ENCODE data around the gene AMOTL1.
"Not testable (repeated sequence)": the region's sequence is repeated elsewhere in the genome, so short reads cannot be mapped to it uniquely, and the experiment has no call there.

AMOTL1 gene

DNA sequence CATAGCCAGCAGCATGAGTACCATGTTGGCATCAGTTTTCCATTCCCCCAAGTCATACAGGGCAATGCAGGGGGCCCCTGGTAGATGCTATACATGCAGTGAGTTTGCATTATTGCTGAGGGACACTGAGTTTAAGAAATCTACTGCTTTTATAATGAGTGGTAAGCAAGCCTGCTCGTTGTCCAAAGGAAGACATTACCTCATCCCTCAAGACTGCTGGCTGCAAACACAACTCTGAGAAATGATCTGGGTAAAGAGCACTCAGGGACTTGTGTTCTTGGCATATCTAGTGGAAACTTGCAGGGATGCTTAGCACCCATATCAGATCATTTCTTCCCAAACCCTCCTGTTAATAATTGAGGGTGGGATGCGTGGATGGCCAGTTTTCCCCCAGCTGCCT, 127.3 kb downstream of the AMOTL1 start:
- no peak for DNase-seq

DNA sequence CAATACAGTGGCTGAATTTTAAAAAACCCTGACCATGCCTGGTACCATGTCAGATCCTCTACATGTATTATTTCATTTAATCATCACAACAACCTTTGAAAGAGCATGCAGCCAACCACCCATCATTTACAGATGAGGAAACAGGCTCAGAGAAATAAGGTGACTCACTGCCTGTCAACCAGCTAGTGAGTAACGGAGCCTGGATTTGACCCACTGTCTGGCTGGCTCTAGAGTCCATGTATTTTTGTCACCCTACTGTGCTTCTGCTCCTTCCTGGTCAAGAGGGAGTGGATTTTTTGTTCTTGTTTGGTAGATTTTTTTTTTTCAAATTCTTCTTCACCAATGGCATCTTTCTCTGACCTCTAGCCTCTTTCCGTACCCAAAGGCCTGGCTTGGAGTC, 127.8 kb downstream of the AMOTL1 start:
- no peak for DNase-seq

DNA sequence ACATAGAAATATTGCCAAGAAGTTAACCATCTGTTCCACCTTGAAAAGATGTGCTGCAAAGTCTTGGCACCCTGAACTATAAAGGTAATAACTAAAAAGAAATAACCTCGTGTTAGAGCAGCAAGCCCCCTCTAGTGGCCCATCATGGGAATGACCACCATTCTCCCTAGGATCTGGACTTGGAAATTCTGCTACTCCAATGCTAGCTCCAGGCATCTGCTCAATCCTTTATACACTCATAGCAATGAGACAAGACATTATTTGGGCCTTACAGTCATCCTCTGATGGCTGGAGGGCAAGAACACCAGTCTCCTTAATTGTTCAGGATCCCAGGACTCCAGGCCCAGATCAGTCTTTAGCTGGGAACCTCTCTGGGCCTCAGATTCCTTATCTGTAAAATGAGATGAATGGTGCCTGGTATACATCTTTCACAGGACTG, 129.2 kb downstream of the AMOTL1 start:
- peak; percentile 44 for DNase-seq

DNA sequence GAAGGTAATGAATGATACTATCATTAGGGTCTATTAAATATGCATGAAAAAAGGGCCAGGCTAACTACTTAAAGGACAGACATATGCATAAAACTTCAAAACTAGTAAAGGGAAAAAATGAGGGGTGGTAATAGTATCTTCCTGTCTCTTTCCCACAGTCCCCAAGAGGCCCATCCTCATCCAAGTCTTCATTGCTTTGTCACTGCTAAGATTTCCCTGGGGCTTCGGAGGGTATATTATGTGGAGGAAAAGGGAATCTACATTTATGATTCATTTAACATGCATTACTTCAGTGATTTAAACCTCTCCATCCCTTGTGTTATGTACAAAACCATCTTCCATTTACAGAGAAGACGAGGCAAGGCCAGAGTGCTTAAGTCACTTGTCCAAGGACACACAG, 139.1 kb downstream of the AMOTL1 start:
- DNase-seq: no peak

DNA sequence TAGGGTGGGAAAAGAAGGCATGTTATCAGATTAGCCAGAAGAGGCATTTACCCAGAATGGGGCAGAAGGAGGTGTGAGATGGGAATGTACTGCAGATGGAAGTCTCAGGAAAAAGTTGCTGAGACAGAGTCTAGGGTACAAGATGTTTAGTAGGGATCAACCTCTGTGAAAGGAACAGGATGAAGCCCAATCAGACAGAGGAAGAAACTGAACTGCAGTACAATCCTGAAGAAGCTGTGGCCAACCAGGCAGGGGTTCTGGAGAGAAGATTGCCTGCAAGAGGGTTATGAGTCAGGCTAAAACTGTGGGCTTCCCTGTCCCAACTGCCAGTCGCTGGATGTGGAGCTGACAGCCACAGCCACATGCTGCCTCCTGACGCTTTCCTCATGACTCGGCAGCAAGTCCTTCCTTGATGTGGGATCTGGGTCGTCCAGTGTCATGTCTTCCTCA, 141.2 kb downstream of the AMOTL1 start:
- DNase-seq: no peak

DNA sequence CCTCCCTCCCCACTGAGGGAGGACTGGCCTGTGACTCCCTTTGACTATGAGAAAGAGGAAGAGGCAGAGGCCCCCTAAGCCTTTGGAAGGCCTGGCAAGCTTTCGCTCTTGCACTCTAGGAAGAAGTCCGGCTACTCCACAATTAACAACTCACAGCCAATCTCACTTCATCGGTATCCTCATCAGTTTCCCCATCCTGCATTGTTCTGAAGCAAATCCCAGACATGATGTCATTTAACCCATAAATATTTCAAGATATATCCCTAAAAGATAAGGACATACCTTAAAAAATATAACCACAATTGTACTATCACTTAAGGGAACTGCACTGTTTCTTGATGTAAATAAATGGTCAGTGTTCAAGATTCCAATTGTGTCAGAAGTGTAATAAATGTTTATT, 142.1 kb downstream of the AMOTL1 start:
- DNase-seq: no peak

DNA sequence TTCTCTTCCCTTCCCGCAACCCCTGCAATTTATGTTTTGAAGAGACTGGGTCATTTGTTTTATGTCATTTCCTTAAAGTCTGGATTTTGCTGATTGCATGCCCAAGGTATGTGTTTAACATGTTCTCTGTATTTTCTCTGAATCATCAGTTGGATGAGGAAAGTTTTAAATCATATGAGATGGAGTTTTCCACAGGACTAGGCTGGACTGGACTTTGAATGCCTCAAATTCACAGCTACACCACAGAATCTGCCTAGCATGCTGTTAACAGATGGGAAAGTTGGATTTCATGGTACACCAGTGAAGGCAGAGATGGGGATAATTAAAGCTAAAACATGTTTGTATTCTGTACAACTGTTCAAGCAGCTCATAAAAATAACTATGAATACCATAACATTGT, 142.6 kb downstream of the AMOTL1 start:
- no peak for DNase-seq

DNA sequence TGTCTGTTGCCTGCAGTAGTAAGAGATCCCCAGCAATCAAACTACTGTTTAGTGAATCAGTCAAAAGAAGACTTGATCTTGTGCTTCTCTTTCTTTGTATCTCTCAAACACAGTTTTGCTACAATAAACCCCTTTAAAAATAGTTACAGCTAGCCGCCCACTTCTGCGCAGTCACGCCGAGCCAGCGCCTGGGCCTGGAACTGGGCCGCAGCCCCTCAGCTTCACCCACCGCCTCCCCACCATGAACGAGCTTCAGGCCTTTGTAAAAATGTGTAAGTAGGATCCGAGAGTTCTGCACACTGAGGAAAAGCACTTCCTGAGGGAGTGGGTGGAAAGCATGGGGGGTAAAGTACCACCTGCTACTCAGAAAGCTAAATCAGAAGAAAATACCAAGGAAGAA, 144.7 kb downstream of the AMOTL1 start:
- no peak for DNase-seq

DNA sequence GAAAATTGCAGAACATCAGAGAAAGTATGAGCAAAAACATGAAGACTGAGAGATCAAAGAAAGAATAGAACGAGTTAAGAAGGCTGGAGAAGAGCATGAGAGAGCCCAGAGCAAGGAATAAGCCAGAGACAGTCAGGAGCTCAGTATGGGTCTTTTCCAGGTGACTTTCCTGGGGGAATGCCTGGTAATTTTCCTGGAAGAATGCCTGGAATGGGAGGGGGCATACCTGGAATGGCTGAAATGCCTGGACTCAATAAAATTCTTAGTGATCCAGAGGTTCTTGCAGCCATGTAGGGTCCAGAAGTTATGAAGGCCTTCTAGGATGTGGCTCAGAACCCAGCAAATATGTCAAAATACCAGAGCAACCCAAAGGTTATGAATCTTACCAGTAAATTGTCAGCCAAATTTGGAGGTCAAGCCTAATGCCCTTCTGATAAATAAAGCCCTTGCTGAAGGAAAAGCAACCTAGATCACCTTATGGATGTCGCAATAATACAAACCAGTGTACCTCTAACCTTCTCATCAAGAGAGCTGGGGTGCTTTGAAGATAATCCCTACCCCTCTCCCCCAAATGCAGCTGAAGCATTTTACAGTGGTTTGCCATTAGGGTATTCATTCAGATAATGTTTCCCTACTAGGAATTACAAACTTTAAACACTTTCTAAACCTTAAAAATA, 145.7 kb downstream of the AMOTL1 start:
- DNase-seq: not testable (repeated sequence)

DNA sequence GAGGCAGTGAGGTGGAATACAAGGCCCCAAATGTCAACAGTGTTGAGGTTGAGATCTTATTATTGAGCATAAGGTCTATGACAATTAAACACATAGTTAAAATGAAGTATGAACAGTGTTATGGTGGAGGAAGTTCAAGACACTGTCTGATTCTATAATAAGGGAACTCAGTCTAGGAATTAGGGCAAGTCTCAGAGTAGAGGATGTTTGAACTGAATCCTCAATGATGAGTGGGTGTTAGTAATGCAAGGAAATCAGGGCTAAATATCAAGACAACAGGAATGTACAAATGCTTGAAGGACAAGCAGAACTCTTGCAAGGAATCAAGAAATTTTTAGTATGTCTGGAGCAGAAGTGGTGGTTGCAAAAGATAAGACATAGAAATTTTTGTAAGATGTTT, 152.2 kb downstream of the AMOTL1 start:
- no peak for DNase-seq

DNA sequence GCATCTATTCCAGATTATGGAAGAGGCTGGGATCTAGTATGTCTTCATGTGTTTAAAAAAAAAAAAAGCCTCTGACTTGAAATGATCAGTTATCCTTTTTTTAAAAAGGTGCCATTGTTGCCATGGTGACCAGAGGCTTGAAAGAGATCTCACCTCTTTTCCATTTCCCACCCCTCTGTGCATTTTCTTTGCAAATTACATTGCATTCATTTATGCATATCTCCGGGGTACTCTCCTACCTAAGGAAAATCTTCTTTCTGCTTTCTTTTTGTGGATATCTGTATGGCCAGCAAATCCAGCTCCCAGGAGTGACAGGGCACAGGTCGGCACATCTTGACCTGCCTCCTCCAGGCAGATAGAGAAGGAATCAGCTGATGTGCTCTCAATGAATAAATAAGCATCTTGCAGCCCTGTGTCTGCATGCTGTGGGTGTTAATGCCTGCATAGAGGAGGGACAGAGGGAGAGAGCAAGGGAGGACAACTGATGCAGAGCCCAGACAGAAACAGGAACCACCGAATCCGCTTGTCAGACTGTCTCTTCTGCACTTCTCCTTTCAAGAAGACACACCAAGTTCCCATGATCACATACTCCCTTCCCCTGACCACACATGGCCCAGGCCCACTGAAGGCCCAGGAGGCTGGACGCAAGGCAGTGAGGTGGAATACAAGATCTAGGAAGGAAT, 154.3 kb downstream of the AMOTL1 start:
- DNase-seq: no peak

DNA sequence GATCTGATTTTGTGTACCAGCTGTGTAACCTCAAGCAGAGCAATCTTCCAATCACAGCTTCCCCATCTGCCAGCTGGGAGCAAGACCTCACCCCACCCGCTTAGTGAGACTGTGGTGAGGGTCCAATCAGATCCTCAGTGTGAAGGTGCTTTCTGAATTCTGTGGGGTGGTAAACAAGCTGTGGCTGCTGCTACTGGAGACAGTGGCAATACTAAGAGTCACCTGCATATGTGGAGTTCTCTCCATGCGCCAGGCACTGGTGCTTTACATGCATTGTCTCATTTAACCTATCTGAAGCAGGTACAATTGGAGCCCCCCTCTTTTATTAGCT, 154.8 kb downstream of the AMOTL1 start:
- DNase-seq: no peak

DNA sequence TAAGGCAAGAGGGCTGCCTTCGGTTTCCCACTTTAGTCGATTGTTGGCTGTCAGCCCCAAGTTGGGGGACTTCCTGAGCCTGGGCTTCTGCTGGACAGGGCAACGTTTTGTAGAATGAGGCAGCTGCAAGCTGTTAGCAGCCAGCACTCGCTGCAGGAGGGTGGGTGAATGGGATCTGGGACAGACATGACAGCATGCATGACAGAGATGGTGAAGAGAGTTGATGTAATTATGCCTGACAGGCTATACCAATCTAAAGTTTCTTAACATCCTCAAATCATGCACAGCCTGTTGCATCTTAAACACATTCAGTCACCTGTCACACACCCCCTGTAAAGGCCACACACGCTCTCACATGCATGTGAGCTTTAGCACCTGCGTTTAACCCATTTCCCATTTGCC, 156.0 kb downstream of the AMOTL1 start:
- no peak for DNase-seq

DNA sequence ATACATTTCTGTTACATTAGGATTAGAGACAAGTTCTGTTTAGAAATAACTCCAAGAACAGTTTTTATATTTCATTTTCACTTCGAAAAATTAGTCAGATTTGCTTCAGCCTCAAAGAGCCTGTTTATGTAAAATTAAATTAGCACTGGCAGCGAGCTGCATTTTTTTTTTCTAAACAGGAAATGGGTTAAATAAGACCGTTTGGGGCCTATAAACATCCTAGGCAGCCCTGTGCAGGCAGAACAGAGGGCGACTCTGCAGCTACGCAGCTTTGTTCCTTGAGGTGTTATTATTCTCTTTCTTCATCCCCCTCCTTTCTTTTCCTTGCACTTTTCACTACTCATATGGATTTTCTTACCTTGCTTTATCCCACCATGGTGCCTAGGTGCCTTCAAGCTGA, 156.5 kb downstream of the AMOTL1 start:
- DNase-seq: no peak

DNA sequence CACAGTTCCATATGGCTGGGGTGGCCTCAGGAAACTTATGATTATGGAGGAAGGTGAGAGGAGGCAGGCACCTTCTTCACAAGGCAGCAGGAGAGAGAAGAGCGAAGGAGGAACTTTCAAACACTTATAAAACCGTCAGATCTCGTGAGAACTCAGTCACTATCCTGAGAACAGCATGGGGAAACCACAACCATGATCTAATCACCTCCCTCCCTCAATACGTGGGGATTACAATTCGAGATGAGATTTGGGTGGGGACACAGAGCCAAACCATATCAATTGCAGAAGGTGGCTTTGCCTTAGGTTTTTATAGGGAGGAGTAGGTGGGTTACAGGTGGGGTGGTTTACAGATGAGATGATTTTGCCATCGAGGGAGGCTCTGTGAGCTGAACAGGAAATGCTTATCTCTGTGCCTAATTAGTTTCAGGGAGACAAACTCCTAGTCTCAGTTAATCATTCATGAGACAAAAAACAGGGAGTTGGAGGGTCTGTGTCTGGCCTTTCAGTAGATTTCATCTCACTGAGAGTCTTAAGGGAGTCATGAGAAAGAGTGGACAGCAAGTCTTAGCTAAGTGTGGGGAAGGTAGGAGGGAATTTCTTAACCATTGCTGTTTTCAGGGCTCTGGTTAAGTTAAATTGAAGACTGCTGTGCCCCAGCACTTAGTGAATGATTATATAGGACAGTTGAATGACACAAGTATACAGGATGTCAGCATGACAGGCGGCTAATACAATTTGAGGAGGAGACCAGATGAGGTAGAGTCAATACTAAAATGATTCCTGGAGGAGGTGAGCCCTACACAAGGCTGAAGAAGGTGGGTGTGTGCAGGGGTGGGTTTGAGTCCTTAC, 157.5 kb downstream of the AMOTL1 start:
- no peak for DNase-seq

DNA sequence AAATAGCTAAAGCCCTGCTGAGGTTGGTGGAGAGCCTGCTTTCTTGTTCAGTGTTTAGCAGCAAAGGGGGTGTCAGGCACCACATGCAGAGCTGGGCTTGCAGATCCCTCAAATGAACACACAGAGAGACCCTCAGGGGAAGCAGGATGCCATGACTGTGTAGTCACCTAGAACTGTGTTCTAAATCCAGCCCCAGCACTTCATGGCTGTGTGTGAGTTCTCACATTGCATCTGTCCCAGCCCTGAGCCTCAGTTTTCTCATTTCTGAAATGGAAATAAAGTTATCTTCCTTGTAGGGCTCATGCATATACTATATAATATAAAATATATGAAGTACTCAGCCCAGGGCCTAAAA, 158.1 kb downstream of the AMOTL1 start:
- DNase-seq: no peak

All from DMS79 treated with DMSO at 0.1 percent for 48 hours (cell line).